GM23248 (cell line): ENCODE data around the gene ERG. TPM values are rescaled to one million over a fixed set of nuclear protein-coding genes. Genes with fewer than 3 reads are reported as not detected.

Experiments
- DNase-seq: peaks from one replicate; pipeline ENCODE4 v3.0.0-alpha.2; 2015
- H2AFZ ChIP-seq: fragments of 200-600 bp; sonication (generic); 2 replicates; pipeline ENCODE4 v1.6.1; 2016; ENCODE audit warnings: antibody characterized with exemption
- H3F3A ChIP-seq: fragments of 200-600 bp; sonication (generic); 2 replicates; pipeline ENCODE4 v1.6.1; 2016; ENCODE audit warnings: mild to moderate bottlenecking, antibody characterized with exemption, mixed run types; ENCODE audit not compliant: insufficient read depth
- H3K27ac ChIP-seq: fragments of 200-600 bp; sonication (generic); 2 replicates; pipeline ENCODE4 v1.5.1; 2016; ENCODE audit warnings: mild to moderate bottlenecking
- H3K27me3 ChIP-seq: fragments of 200-600 bp; sonication (generic); replicated peaks from 2 replicates; pipeline ENCODE4 v1.6.1; 2016; ENCODE audit warnings: mild to moderate bottlenecking; ENCODE audit not compliant: insufficient read depth
- H3K36me3 ChIP-seq: fragments of 200-600 bp; sonication (generic); 2 replicates; pipeline ENCODE4 v1.6.1; 2016; ENCODE audit warnings: low read depth, mild to moderate bottlenecking
- H3K4me1 ChIP-seq: fragments of 200-600 bp; sonication (generic); 2 replicates; pipeline ENCODE4 v1.6.1; 2016; ENCODE audit warnings: mild to moderate bottlenecking; ENCODE audit not compliant: insufficient read depth
- H3K4me2 ChIP-seq: fragments of 200-600 bp; sonication (generic); one replicate; pipeline ENCODE4 v1.6.1; 2016; ENCODE audit warnings: mild to moderate bottlenecking; ENCODE audit not compliant: unreplicated experiment
- H3K4me3 ChIP-seq: fragments of 200-600 bp; sonication (generic); 2 replicates; pipeline ENCODE4 v1.5.1; 2016; ENCODE audit warnings: mild to moderate bottlenecking
- H3K79me2 ChIP-seq: fragments of 200-600 bp; sonication (generic); 2 replicates; pipeline ENCODE4 v1.6.1; 2016; ENCODE audit warnings: mild to moderate bottlenecking; ENCODE audit not compliant: insufficient read depth
- H3K9ac ChIP-seq: fragments of 200-600 bp; sonication (generic); 2 replicates; pipeline ENCODE4 v1.6.1; 2016; ENCODE audit warnings: mild to moderate bottlenecking
- H3K9me2 ChIP-seq: fragments of 200-600 bp; sonication (generic); 2 replicates; pipeline ENCODE4 v1.6.1; 2016; ENCODE audit warnings: mixed run types, mild to moderate bottlenecking, moderate library complexity; ENCODE audit not compliant: insufficient read depth
- H3K9me3 ChIP-seq: fragments of 200-600 bp; sonication (generic); one replicate; pipeline ENCODE4 v1.6.1; 2017; ENCODE audit warnings: low read depth
- H4K20me1 ChIP-seq: fragments of 200-600 bp; sonication (generic); 2 replicates; pipeline ENCODE4 v1.6.0; 2016; ENCODE audit not compliant: insufficient read depth
- EZH2 ChIP-seq: fragments of 200-600 bp; sonication (generic); IDR thresholded peaks from 2 replicates; pipeline ENCODE4 v1.6.1; 2018; ENCODE audit warnings: antibody characterized with exemption, mild to moderate bottlenecking; ENCODE audit not compliant: insufficient read depth, poor library complexity, severe bottlenecking
- EZH2phosphoT487 ChIP-seq: fragments of 200-600 bp; sonication (generic); IDR thresholded peaks from 2 replicates; pipeline ENCODE4 v1.6.1; 2018; ENCODE audit warnings: antibody characterized with exemption, moderate library complexity, mild to moderate bottlenecking, low read depth; ENCODE audit not compliant: insufficient read depth
- WGBS, 2 experiments: methylation state at CpG; one replicate each; pipeline ENCODE4 v1.1.6; 2015 to 2017; ENCODE audit warnings: low lambda C conversion rate in 2 of 2, low coverage in 1 of 2; ENCODE audit errors: missing lambda C conversion rate in 2 of 2; 5-methylcytosine and 5-hydroxymethylcytosine counted together
- in situ Hi-C: fragments of 300-500 bp; cut with MboI; formaldehyde crosslinking; loops from 2 replicates; pipeline ENCODE4 v1.15.0; 2020
- polyA plus RNA-seq: library from polyadenylated mRNA; unstranded; fragments of >200 nt; fragmentation: Nextera tagmentation; extraction: Ambion mirVana; gene quantifications from 2 replicates; pipeline ENCODE4 v1.2.1, GENCODE V29; 2016
- total RNA-seq: library from RNA; depleted of rRNA; stranded (reverse); fragments of >200 nt; shearing (Covaris generic); gene quantifications from 2 replicates; pipeline ENCODE4 v1.2.3, GENCODE V29; 2014; rRNA removed

The ERG gene, protein sequence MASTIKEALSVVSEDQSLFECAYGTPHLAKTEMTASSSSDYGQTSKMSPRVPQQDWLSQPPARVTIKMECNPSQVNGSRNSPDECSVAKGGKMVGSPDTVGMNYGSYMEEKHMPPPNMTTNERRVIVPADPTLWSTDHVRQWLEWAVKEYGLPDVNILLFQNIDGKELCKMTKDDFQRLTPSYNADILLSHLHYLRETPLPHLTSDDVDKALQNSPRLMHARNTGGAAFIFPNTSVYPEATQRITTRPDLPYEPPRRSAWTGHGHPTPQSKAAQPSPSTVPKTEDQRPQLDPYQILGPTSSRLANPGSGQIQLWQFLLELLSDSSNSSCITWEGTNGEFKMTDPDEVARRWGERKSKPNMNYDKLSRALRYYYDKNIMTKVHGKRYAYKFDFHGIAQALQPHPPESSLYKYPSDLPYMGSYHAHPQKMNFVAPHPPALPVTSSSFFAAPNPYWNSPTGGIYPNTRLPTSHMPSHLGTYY
- total RNA-seq: 0.76 and 6.2 TPM in 2 replicates
- polyA plus RNA-seq: 1.2 and 1.3 TPM in 2 replicates

DNA sequence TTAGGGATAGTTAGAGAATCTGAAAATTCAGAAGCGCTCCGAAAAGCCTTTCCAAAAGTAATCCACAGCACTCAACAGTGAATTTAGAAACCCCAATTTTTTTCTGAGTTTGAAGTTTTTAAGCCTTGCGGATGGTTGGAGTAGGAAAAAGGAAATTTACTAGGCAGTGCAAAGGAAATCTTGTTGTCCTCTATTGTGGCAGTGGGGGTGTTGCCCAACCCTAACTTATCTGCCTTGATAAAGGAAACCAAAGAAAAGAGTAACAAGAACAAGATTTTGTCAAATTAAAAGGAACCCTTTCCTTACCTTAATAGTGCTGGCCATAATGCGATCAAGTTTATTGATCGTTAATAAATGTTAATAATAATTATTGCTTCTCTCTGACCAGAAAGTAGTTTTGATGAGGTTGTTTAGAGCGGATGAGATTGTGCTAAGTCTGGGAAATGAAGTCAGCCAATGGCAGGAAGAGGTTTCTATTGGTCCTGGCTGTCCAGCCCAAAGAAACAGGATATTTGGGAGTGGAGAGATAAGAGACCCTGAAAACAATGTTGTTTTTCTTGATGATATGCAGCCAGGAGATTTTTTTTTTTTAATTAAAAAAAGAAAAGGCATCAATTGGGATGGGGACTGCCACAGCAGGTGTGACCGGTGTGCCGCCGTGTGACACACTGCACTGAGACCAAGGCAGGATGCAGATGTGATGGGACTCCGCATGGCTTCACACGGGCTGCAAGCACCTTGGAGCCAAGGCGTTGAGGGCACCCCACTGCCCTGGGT is at the start of gene ERG:
TSS of gene ERG (minus strand) at position 421 of the 777 bp plus-strand sequence. CDS start at position 324, 97 bp downstream.
- H3K79me2 ChIP-seq: no peaks in the 10 kb centered on the region
- 84 to 87% methylated on average over 12 of the region's 12 CpGs for WGBS, 2 experiments
- no peak within 1 kb of the TSS for H3K4me3 ChIP-seq
- no peak for TF ChIP-seq EZH2phosphoT487
- TF ChIP-seq EZH2: no peak
- no peaks in the 10 kb centered on the region for H3F3A ChIP-seq
- DNase-seq: no peak
- no peak within 1 kb of the TSS for H3K4me2 ChIP-seq
- H3K4me1 ChIP-seq: peaks cover under 1% of the 10 kb centered on the region; the same call in 1 of the 2 replicates
- H3K27me3 ChIP-seq: no peaks in the 10 kb centered on the region
- no peak within 1 kb of the TSS for H3K27ac ChIP-seq
- H3K9me2 ChIP-seq: no peaks in the 10 kb centered on the region
- H2AFZ ChIP-seq: no peak within 1 kb of the TSS
- no peaks in the 10 kb centered on the region for H4K20me1 ChIP-seq
- no peak within 1 kb of the TSS for H3K9ac ChIP-seq
- no peaks in the 10 kb centered on the region for H3K9me3 ChIP-seq
- in situ Hi-C loops: no loop called here
- H3K36me3 ChIP-seq: no peaks in the 10 kb centered on the region

DNA sequence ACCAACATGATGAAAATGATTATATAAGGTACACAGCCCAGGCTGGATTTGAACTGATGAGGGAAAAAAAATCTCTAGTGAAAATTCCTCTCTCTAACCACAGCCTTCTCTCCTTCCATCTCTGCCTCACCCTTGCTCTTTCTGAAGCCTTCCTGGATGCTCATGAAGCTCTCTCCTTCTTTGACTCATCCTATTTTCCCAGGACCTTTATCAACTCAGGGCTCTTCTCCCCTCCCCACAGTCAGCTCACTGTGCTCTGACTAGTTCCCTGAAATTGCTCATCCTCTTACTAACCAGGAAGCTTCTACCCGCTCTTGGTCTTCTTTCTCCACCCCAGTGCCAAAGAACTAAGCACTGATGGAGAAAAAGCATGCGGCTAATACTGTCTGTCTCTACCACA is 46.4 kb upstream of the ERG start:
- no peak overlapping the region for H3K4me2 ChIP-seq
- H3K27me3 ChIP-seq: no peaks in the 10 kb centered on the region
- in situ Hi-C loops: no loop called here
- H3K79me2 ChIP-seq: no peaks in the 10 kb centered on the region
- H3K36me3 ChIP-seq: no peaks in the 10 kb centered on the region
- no peaks in the 10 kb centered on the region for H4K20me1 ChIP-seq
- peak overlapping the region; percentile 23 for H3K27ac ChIP-seq
- TF ChIP-seq EZH2: no peak
- TF ChIP-seq EZH2phosphoT487: no peak
- no peak overlapping the region for H3K9ac ChIP-seq
- 17 to 25% methylated on average over 2 of the region's 2 CpGs for WGBS, 2 experiments
- peak; percentile 91 for DNase-seq
- H3K9me3 ChIP-seq: no peaks in the 10 kb centered on the region
- H3K4me1 ChIP-seq: peaks cover 3% of the 10 kb centered on the region; the same call in 1 of the 2 replicates
- no peak overlapping the region for H3K4me3 ChIP-seq
- no peaks in the 10 kb centered on the region for H3K9me2 ChIP-seq
- H3F3A ChIP-seq: peaks cover 17% of the 10 kb centered on the region
- H2AFZ ChIP-seq: 0 out of 2 replicates have a peak overlapping the region, but pooled peaks have one; percentile 15

DNA sequence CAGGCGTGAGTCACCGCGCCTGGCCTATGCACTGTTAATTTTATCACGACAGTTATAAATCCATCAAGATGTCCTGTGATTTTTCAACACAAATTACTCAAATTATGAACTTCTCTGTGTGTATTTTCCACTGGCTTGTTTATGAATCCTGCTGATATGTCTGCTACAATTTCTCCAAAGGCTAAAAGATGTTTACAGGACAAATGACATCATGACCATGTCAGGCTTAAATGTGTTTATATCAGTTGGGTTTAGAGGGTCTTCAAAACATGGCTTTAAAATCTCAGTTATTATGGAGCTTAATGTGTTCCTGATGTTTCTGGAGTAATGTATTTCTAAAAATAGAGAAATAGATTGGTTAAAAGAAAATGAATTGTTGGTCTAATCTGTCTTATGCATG is 44.0 kb upstream of the ERG start:
- DNase-seq: no peak
- Histone ChIP-seq H3K9me3 (no peaks in the 10 kb centered on the region), H3K9ac (no peak overlapping the region), H3F3A (peaks cover 17% of the 10 kb centered on the region), H3K4me2 (no peak overlapping the region), H3K9me2 (no peaks in the 10 kb centered on the region), H2AFZ (no peak overlapping the region), H3K27me3 (no peaks in the 10 kb centered on the region), H3K79me2 (no peaks in the 10 kb centered on the region), H4K20me1 (no peaks in the 10 kb centered on the region), H3K4me3 (no peak overlapping the region), H3K4me1 (peaks cover 3% of the 10 kb centered on the region; the same call in 1 of the 2 replicates), H3K36me3 (no peaks in the 10 kb centered on the region), H3K27ac (no peak overlapping the region)
- TF ChIP-seq EZH2phosphoT487 (no peak), EZH2 (no peak)
- WGBS, 2 experiments: 76 to 80% methylated on average over 4 of the region's 4 CpGs
- in situ Hi-C loops: no loop called here

DNA sequence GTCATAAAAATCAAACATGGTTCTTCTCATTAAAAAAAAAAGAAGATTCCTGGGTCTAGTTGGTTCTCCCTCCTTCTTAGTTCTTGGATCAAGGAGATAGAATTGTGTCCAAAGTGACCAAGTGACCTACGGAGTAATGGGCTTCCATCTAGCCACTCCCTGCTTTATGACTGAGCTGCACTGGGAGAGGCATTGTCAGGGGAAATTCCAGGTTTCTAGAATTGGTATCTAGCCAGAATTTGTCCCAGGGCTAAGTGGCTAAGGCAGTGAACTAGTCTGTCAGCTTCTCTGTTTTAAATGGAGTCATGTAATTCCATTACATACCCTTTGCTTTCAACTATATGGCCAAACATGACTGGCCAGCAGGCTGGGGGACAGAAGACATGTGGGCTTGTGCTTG is 40.1 kb upstream of the ERG start:
- 90 to 96% methylated on average over 1 of the region's 1 CpG for WGBS, 2 experiments
- Histone ChIP-seq H3K36me3 (no peaks in the 10 kb centered on the region), H3K9ac (no peak overlapping the region), H3K4me3 (no peak overlapping the region), H3K9me2 (no peaks in the 10 kb centered on the region), H2AFZ (no peak overlapping the region), H3K79me2 (no peaks in the 10 kb centered on the region), H3F3A (no peaks in the 10 kb centered on the region), H3K4me2 (no peak overlapping the region), H3K27ac (no peak overlapping the region), H4K20me1 (no peaks in the 10 kb centered on the region), H3K27me3 (no peaks in the 10 kb centered on the region), H3K9me3 (no peaks in the 10 kb centered on the region), H3K4me1 (no peaks in the 10 kb centered on the region)
- TF ChIP-seq EZH2 (no peak), EZH2phosphoT487 (no peak)
- in situ Hi-C loops: no loop called here
- DNase-seq: no peak
